Activated T-cell treated with anti-CD3 and anti-CD28 coated beads, Interleukin-2, amount 50 U/mL, for 72 hours (primary cell): ENCODE data around the gene RETN. TPM values are rescaled to one million over a fixed set of nuclear protein-coding genes. Genes with fewer than 3 reads are reported as not detected.

Experiments used
- ATAC-seq, 2 donors: fragments of 150-1000 bp; cut with Tn5 transposase; replicated peaks in 1 of 2; 2 replicates each; pipeline ENCODE4 v1.10.0; 2021; ENCODE audit warnings: moderate library complexity in 2 of 2, mild to moderate bottlenecking in 1 of 2
- DNase-seq, 2 donors: peaks; one replicate each; pipeline ENCODE4 v3.0.0; 2021 to 2022; ENCODE audit warnings: mixed read lengths in 1 of 2
- H3K27ac Mint-ChIP-seq: one replicate; pipeline ENCODE4 v1.8.0; 2022; ENCODE audit warnings: mild to moderate bottlenecking, moderate library complexity, mixed read lengths
- H3K27me3 Mint-ChIP-seq: one replicate; pipeline ENCODE4 v1.8.0; 2022; ENCODE audit warnings: low read depth, mixed read lengths
- H3K36me3 Mint-ChIP-seq, 2 donors: one replicate each; pipeline ENCODE4 v1.8.0; 2022; ENCODE audit warnings: mixed read lengths in 2 of 2, mild to moderate bottlenecking in 1 of 2; ENCODE audit not compliant: insufficient read depth in 2 of 2
- H3K4me1 Mint-ChIP-seq: one replicate; pipeline ENCODE4 v1.8.0; 2022; ENCODE audit warnings: low read depth, mixed read lengths
- H3K4me3 Mint-ChIP-seq, 2 donors: one replicate each; pipeline ENCODE4 v1.8.0; 2022; ENCODE audit warnings: mild to moderate bottlenecking in 2 of 2, mixed read lengths in 2 of 2, moderate library complexity in 2 of 2
- H3K9me3 Mint-ChIP-seq, 2 donors: one replicate each; pipeline ENCODE4 v1.8.0; 2022; ENCODE audit warnings: mixed read lengths in 2 of 2
- total RNA-seq, 2 donors: library from RNA; stranded (reverse); gene quantifications; one replicate each; pipeline ENCODE4 v1.2.3, GENCODE V29; 2022

Gene RETN
- total RNA-seq, 2 donors from 2014 or later: not detected

GRCh38 chr19:7689165-7689564 lies 20.3 kb downstream of the RETN start:
- H3K27me3 Mint-ChIP-seq: no peaks in the 10 kb centered on the region
- H3K4me1 Mint-ChIP-seq: no peaks in the 10 kb centered on the region
- DNase-seq (no peak), ATAC-seq (no peak)
- no peaks in the 10 kb centered on the region for H3K9me3 Mint-ChIP-seq
- H3K36me3 Mint-ChIP-seq: peaks cover 0 to 2% of the 10 kb centered on the region in 2 donors
- H3K27ac Mint-ChIP-seq: no peak overlapping the region
- H3K4me3 Mint-ChIP-seq: no peak overlapping the region

GRCh38 chr19:7690779-7691258 lies 22.0 kb downstream of the RETN start:
- no peaks in the 10 kb centered on the region for H3K4me1 Mint-ChIP-seq
- no peaks in the 10 kb centered on the region for H3K27me3 Mint-ChIP-seq
- DNase-seq (peak in 1 of 2 donors; percentile 31), ATAC-seq (peak; percentile 42 to 43)
- H3K4me3 Mint-ChIP-seq: no peak overlapping the region
- no peak overlapping the region for H3K27ac Mint-ChIP-seq
- H3K36me3 Mint-ChIP-seq: no peaks in the 10 kb centered on the region
- no peaks in the 10 kb centered on the region for H3K9me3 Mint-ChIP-seq

- Mint-ChIP-seq H3K27me3 (peaks cover 2% of the 10 kb centered on the region), H3K36me3 (no peaks in the 10 kb centered on the region), H3K27ac (no peak overlapping the region), H3K4me1 (no peaks in the 10 kb centered on the region), H3K4me3 (no peak overlapping the region), H3K9me3 (no peaks in the 10 kb centered on the region)
- DNase-seq: peak in 1 of 2 donors; percentile 57
- ATAC-seq: peak; percentile 64 to 75
Observed at GRCh38 chr19:7691497-7691896, 22.6 kb downstream of the RETN start.

- Mint-ChIP-seq H3K9me3 (no peaks in the 10 kb centered on the region), H3K27ac (no peak overlapping the region), H3K27me3 (peaks cover 6% of the 10 kb centered on the region), H3K4me1 (no peaks in the 10 kb centered on the region), H3K4me3 (no peak overlapping the region), H3K36me3 (no peaks in the 10 kb centered on the region)
- DNase-seq (peak in 1 of 2 donors; percentile 21), ATAC-seq (peak; percentile 37 to 42)
Observed at GRCh38 chr19:7692417-7693088, 23.7 kb downstream of the RETN start.

- no peak overlapping the region for H3K27ac Mint-ChIP-seq
- H3K4me1 Mint-ChIP-seq: peaks cover 13% of the 10 kb centered on the region
- no peak overlapping the region for H3K4me3 Mint-ChIP-seq
- H3K27me3 Mint-ChIP-seq: peaks cover 6% of the 10 kb centered on the region
- DNase-seq: no peak
- H3K36me3 Mint-ChIP-seq: no peaks in the 10 kb centered on the region
- no peak for ATAC-seq
- no peaks in the 10 kb centered on the region for H3K9me3 Mint-ChIP-seq
Observed at GRCh38 chr19:7694499-7694898, 25.6 kb downstream of the RETN start.

- H3K4me1 Mint-ChIP-seq: peaks cover 26% of the 10 kb centered on the region
- DNase-seq (no peak), ATAC-seq (no peak)
- peaks cover 10% of the 10 kb centered on the region for H3K27me3 Mint-ChIP-seq
- no peak overlapping the region for H3K27ac Mint-ChIP-seq
- H3K36me3 Mint-ChIP-seq: no peaks in the 10 kb centered on the region
- H3K9me3 Mint-ChIP-seq: no peaks in the 10 kb centered on the region
- H3K4me3 Mint-ChIP-seq: no peak overlapping the region
Observed at GRCh38 chr19:7697721-7698287, 29.0 kb downstream of the RETN start.

- Mint-ChIP-seq H3K36me3 (no peaks in the 10 kb centered on the region), H3K27ac (no peak overlapping the region), H3K4me1 (peaks cover 29% of the 10 kb centered on the region), H3K4me3 (peak overlapping the region in 1 of 2 donors; percentile 80), H3K9me3 (no peaks in the 10 kb centered on the region), H3K27me3 (peaks cover 10% of the 10 kb centered on the region)
- ATAC-seq: no peak
- no peak for DNase-seq
Observed at GRCh38 chr19:7698583-7698982, 29.7 kb downstream of the RETN start.

- no peaks in the 10 kb centered on the region for H3K36me3 Mint-ChIP-seq
- peaks cover 33% of the 10 kb centered on the region for H3K4me1 Mint-ChIP-seq
- peaks cover 10% of the 10 kb centered on the region for H3K27me3 Mint-ChIP-seq
- peak; percentile 2 to 15 for ATAC-seq
- peak overlapping the region; percentile 73 for H3K27ac Mint-ChIP-seq
- no peak for DNase-seq
- peak overlapping the region; percentile 68 to 80 for H3K4me3 Mint-ChIP-seq
- H3K9me3 Mint-ChIP-seq: no peaks in the 10 kb centered on the region
Observed at GRCh38 chr19:7699003-7699402, 30.2 kb downstream of the RETN start.

GRCh38 chr19:7699417-7700401 lies 30.9 kb downstream of the RETN start:
- Mint-ChIP-seq H3K9me3 (no peaks in the 10 kb centered on the region), H3K27me3 (peaks cover 10% of the 10 kb centered on the region)
- peak; percentile 94 to 97 for ATAC-seq

GRCh38 chr19:7701049-7701653 lies 32.3 kb downstream of the RETN start:
- Mint-ChIP-seq H3K4me3 (no peak overlapping the region), H3K27ac (no peak overlapping the region), H3K9me3 (no peaks in the 10 kb centered on the region), H3K27me3 (peaks cover 10% of the 10 kb centered on the region), H3K36me3 (no peaks in the 10 kb centered on the region), H3K4me1 (peaks cover 52% of the 10 kb centered on the region)
- ATAC-seq (no peak), DNase-seq (no peak)

More at GRCh38 chr19:7699417-7700401, 30.9 kb downstream of the RETN start:
- Mint-ChIP-seq H3K4me3 (peak overlapping the region; percentile 68 to 80), H3K27ac (peak overlapping the region; percentile 73), H3K36me3 (no peaks in the 10 kb centered on the region), H3K4me1 (peaks cover 38% of the 10 kb centered on the region)
- DNase-seq: peak; percentile 79 to 80

GRCh38 chr19:7701654-7702457 lies 33.0 kb downstream of the RETN start, which contains the start of gene FCER2:
Gene FCER2, minus strand, starts transcription at chr19:7702131. Its CDS starts 2,371 bp downstream, at chr19:7699760.
- H3K4me1 Mint-ChIP-seq: peaks cover 59% of the 10 kb centered on the region

GRCh38 chr19:7703332-7703731 lies 34.5 kb downstream of the RETN start:
- DNase-seq: no peak
- H3K4me3 Mint-ChIP-seq: no peak overlapping the region
- no peak for ATAC-seq
- no peaks in the 10 kb centered on the region for H3K9me3 Mint-ChIP-seq
- no peak overlapping the region for H3K27ac Mint-ChIP-seq
- H3K27me3 Mint-ChIP-seq: peaks cover 5% of the 10 kb centered on the region
- no peaks in the 10 kb centered on the region for H3K36me3 Mint-ChIP-seq
- peaks cover 60% of the 10 kb centered on the region for H3K4me1 Mint-ChIP-seq

More at GRCh38 chr19:7701654-7702457, 33.0 kb downstream of the RETN start, which contains the start of gene FCER2:
- H3K27me3 Mint-ChIP-seq: peaks cover 5% of the 10 kb centered on the region
- no peaks in the 10 kb centered on the region for H3K36me3 Mint-ChIP-seq
- ATAC-seq (no peak), DNase-seq (no peak)
- no peak within 1 kb of the TSS for H3K27ac Mint-ChIP-seq
- H3K9me3 Mint-ChIP-seq: no peaks in the 10 kb centered on the region
- no peak within 1 kb of the TSS for H3K4me3 Mint-ChIP-seq
